ENCODE measurements around the gene FARS2. TPM values are rescaled to one million over a fixed set of nuclear protein-coding genes. Genes with fewer than 3 reads are reported as not detected.

The FARS2 gene
- total RNA-seq, 1 experiment from 2014 or later, result 15.0 TPM

- Mint-ChIP-seq H3K27me3 (ENCODE audit: low read depth) (no peaks in the 10 kb centered on the region), H3K4me1 (peaks cover 7% of the 10 kb centered on the region), H3K27ac (no peak overlapping the region), H3K36me3 (peaks cover 7% of the 10 kb centered on the region), H3K9me3 (peaks cover 11% of the 10 kb centered on the region; the same call in 1 of the 2 replicates), H3K4me3 (no peak overlapping the region)
- no peak for ATAC-seq
- DNase-seq (ENCODE audit: low spot score), result no peak
- no peak for TF ChIP-seq JAZF1 (CRISPR knock-in tag; IDR thresholded peaks at IDR 0.05)
- POLR2A ChIA-PET, result no interaction called here
- CTCF ChIA-PET, result interaction anchor here (0.7 kb wide), 1 partner anchor 91 kb away, joined by 3 read pairs; no protein-coding TSS in a partner anchor
Observed at GRCh38 chr6:5266423-5266822, 5.1 kb downstream of the FARS2 start.

- no peak overlapping the region for H3K4me3 Mint-ChIP-seq
- H3K27me3 Mint-ChIP-seq (ENCODE audit: low read depth), result no peaks in the 10 kb centered on the region
- ChIA-PET POLR2A (no interaction called here), CTCF (interaction anchor here (1.3 to 1.8 kb wide), 2 partner anchors 56 to 126 kb away, joined by 3 to 8 read pairs; no protein-coding TSS in a partner anchor)
- ATAC-seq (no peak), DNase-seq (ENCODE audit: low spot score) (no peak)
- peaks cover 11% of the 10 kb centered on the region; the same call in 1 of the 2 replicates for H3K9me3 Mint-ChIP-seq
- H3K4me1 Mint-ChIP-seq, result peaks cover 7% of the 10 kb centered on the region
- H3K27ac Mint-ChIP-seq, result no peak overlapping the region
- peaks cover 7% of the 10 kb centered on the region for H3K36me3 Mint-ChIP-seq
- TF ChIP-seq STAT6 (CRISPR knock-in tag; conservative IDR thresholded peaks at IDR 0.05; ENCODE audit: low read depth) (no peak), GRHL2 (CRISPR knock-in tag; IDR thresholded peaks at IDR 0.05; ENCODE audit: insufficient replicate concordance, severe bottlenecking) (no peak), ZBTB21 (CRISPR knock-in tag; IDR thresholded peaks at IDR 0.05; ENCODE audit: borderline replicate concordance) (no peak), MYBL2 (CRISPR knock-in tag; IDR thresholded peaks at IDR 0.05) (no peak), ZNF281 (CRISPR knock-in tag; IDR thresholded peaks at IDR 0.05) (no peak), NFATC4 (CRISPR knock-in tag; IDR thresholded peaks at IDR 0.05) (no peak), ZNF121 (CRISPR knock-in tag; IDR thresholded peaks at IDR 0.05) (no peak), CREM (CRISPR knock-in tag; IDR thresholded peaks at IDR 0.05) (no peak), USF1 (CRISPR knock-in tag; IDR thresholded peaks at IDR 0.05) (no peak), ZNF317 (CRISPR knock-in tag; IDR thresholded peaks at IDR 0.05; ENCODE audit: borderline replicate concordance, low read depth) (no peak), JUN (CRISPR knock-in tag; IDR thresholded peaks at IDR 0.05) (no peak), MLX (CRISPR knock-in tag; IDR thresholded peaks at IDR 0.05) (no peak), EMX1 (CRISPR knock-in tag; IDR thresholded peaks at IDR 0.05) (no peak), MXD4 (CRISPR knock-in tag; IDR thresholded peaks at IDR 0.05; ENCODE audit: borderline replicate concordance) (no peak), RELA (CRISPR knock-in tag; IDR thresholded peaks at IDR 0.05; ENCODE audit: borderline replicate concordance) (no peak), ZNF512 (CRISPR knock-in tag; IDR thresholded peaks at IDR 0.05; ENCODE audit: borderline replicate concordance) (no peak), FOXP4 (CRISPR knock-in tag; IDR thresholded peaks at IDR 0.05) (no peak), HMGA2 (CRISPR knock-in tag; IDR thresholded peaks at IDR 0.05) (no peak)
Observed at GRCh38 chr6:5270093-5270680, 8.9 kb downstream of the FARS2 start.

Measured in WTC11 (cell line).